Gastrocnemius medialis (tissue), 4 donors: ENCODE results near the gene MDGA2.

Experiments used
- CTCF ChIP-seq, 5 experiments: fragments of 450-650 bp in 3 of 5; fragments of 200-600 bp in 2 of 5; sonication (generic) in 2 of 5; IDR thresholded peaks in 4 of 5; conservative IDR thresholded peaks in 1 of 5; 1 replicate in 4 of 5; 2 replicates in 1 of 5; pipeline ENCODE4 v1.5.1; 2016 to 2019; ENCODE audit warnings: antibody characterized with exemption in 5 of 5, mild to moderate bottlenecking in 3 of 5, moderate library complexity in 3 of 5
- POLR2A ChIP-seq, 2 donors: fragments of 450-650 bp; IDR thresholded peaks; one replicate each; pipeline ENCODE4 v1.6.1; 2017; ENCODE audit warnings: antibody characterized with exemption in 2 of 2, mild to moderate bottlenecking in 2 of 2, moderate library complexity in 2 of 2

- TF ChIP-seq POLR2A (IDR thresholded peaks at IDR 0.05) (no peak), CTCF (IDR thresholded peaks at IDR 0.05 in 4 of 5, conservative IDR thresholded peaks at IDR 0.05 in 1 of 5) (no peak)
Measured at GRCh38 chr14:47220096-47220495, 455.3 kb downstream of the MDGA2 start.
